DOHH2 (cell line): ENCODE results near the gene CMTR1.

Experiments
- H3F3A ChIP-seq: fragments of 200-600 bp; sonication (generic), shearing (Covaris generic); 2 replicates; pipeline ENCODE4 v1.6.0; 2016; ENCODE audit warnings: antibody characterized with exemption, mild to moderate bottlenecking; ENCODE audit not compliant: control insufficient read depth, insufficient read depth
- H3K27ac ChIP-seq: fragments of 200-600 bp; sonication (generic); 2 replicates; pipeline ENCODE4 v1.5.1; 2014; ENCODE audit warnings: low read depth, mild to moderate bottlenecking, low read length, moderate library complexity
- H3K27me3 ChIP-seq: fragments of 200-600 bp; sonication (generic); 2 replicates; pipeline ENCODE4 v1.6.1; 2014; ENCODE audit warnings: mild to moderate bottlenecking, low read length, mixed read lengths; ENCODE audit not compliant: control insufficient read depth
- H3K36me3 ChIP-seq: fragments of 200-600 bp; sonication (generic); 2 replicates; pipeline ENCODE4 v1.6.1; 2014; ENCODE audit warnings: mild to moderate bottlenecking, low read length, moderate library complexity, mixed read lengths; ENCODE audit not compliant: control insufficient read depth
- H3K4me1 ChIP-seq: fragments of 200-600 bp; sonication (generic); 2 replicates; pipeline ENCODE4 v1.6.1; 2014; ENCODE audit warnings: mild to moderate bottlenecking, low read length, mixed read lengths; ENCODE audit not compliant: control insufficient read depth
- H3K4me2 ChIP-seq: fragments of 200-600 bp; sonication (generic); 2 replicates; pipeline ENCODE4 v1.6.0; 2014; ENCODE audit warnings: mild to moderate bottlenecking, low read length, moderate library complexity
- H3K4me3 ChIP-seq: fragments of 200-600 bp; sonication (generic); 2 replicates; pipeline ENCODE4 v1.5.1; 2014; ENCODE audit warnings: mild to moderate bottlenecking, low read length, mixed read lengths
- H3K79me2 ChIP-seq: fragments of 200-600 bp; sonication (generic); 2 replicates; pipeline ENCODE4 v1.6.1; 2014; ENCODE audit warnings: mild to moderate bottlenecking, low read length, mixed read lengths; ENCODE audit not compliant: control insufficient read depth
- H3K9me2 ChIP-seq: fragments of 200-600 bp; sonication (generic); replicated peaks from 2 replicates; pipeline ENCODE4 v1.6.1; 2014; ENCODE audit warnings: mild to moderate bottlenecking, low read length, mixed read lengths; ENCODE audit not compliant: control insufficient read depth
- H3K9me3 ChIP-seq: fragments of 200-600 bp; sonication (generic); 2 replicates; pipeline ENCODE4 v1.6.1; 2014; ENCODE audit warnings: antibody characterized with exemption, low read length, mixed read lengths; ENCODE audit not compliant: control insufficient read depth, insufficient read depth
- H4K20me1 ChIP-seq: fragments of 200-600 bp; sonication (generic); 2 replicates; pipeline ENCODE4 v1.6.0; 2014; ENCODE audit warnings: low read depth, mild to moderate bottlenecking, antibody characterized with exemption, low read length, moderate library complexity; ENCODE audit not compliant: control insufficient read depth, insufficient read depth
- EZH2phosphoT487 ChIP-seq: fragments of 200-600 bp; sonication (generic); IDR thresholded peaks from 2 replicates; pipeline ENCODE4 v1.6.1; 2017; ENCODE audit warnings: borderline replicate concordance, mild to moderate bottlenecking, antibody characterized with exemption, low read length, moderate library complexity, mixed read lengths
- TF ChIP-seq, protein P1 (sequence below): fragments of 200-600 bp; sonication (generic); IDR thresholded peaks from one replicate; pipeline ENCODE4 v1.5.1; 2014; ENCODE audit warnings: antibody characterized with exemption, mild to moderate bottlenecking, low read depth, low read length; ENCODE audit not compliant: poor library complexity, severe bottlenecking

CMTR1 gene

GRCh38 chr6:37474316-37474715 lies 41.3 kb downstream of the CMTR1 start:
- H3K27ac ChIP-seq: no peak overlapping the region
- H3K4me1 ChIP-seq: no peaks in the 10 kb centered on the region
- no peak overlapping the region for H3K4me3 ChIP-seq
- H3K9me3 ChIP-seq: no peaks in the 10 kb centered on the region
- H3K27me3 ChIP-seq: no peaks in the 10 kb centered on the region
- H4K20me1 ChIP-seq: no peaks in the 10 kb centered on the region
- no peaks in the 10 kb centered on the region for H3K9me2 ChIP-seq
- H3F3A ChIP-seq: no peaks in the 10 kb centered on the region
- peaks cover 54% of the 10 kb centered on the region for H3K36me3 ChIP-seq
- no peaks in the 10 kb centered on the region for H3K79me2 ChIP-seq
- TF ChIP-seq, protein P1, sequence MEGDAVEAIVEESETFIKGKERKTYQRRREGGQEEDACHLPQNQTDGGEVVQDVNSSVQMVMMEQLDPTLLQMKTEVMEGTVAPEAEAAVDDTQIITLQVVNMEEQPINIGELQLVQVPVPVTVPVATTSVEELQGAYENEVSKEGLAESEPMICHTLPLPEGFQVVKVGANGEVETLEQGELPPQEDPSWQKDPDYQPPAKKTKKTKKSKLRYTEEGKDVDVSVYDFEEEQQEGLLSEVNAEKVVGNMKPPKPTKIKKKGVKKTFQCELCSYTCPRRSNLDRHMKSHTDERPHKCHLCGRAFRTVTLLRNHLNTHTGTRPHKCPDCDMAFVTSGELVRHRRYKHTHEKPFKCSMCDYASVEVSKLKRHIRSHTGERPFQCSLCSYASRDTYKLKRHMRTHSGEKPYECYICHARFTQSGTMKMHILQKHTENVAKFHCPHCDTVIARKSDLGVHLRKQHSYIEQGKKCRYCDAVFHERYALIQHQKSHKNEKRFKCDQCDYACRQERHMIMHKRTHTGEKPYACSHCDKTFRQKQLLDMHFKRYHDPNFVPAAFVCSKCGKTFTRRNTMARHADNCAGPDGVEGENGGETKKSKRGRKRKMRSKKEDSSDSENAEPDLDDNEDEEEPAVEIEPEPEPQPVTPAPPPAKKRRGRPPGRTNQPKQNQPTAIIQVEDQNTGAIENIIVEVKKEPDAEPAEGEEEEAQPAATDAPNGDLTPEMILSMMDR: no peak
- no peak for TF ChIP-seq EZH2phosphoT487
- H3K4me2 ChIP-seq: no peak overlapping the region

DNA sequence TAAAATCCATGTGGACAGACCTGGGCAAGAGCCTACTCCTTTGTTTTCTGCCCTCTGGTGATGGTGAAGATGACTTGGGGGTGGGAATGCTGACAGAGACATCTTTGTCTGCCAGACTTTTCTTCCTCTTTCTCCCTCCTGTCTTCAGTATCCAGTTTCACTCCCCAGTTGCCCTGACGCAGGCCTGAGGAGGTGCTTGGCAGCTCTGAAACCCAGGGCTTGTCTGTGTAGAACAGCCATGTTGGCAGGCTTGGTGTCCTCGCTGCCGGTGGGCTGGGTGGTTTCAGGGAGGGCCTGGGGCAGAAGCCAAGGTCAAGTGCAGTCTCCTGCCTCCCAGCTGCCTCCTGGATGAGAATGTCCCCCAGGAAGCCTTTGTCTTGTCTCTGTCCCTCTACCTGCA lies 44.2 kb downstream of the CMTR1 start:
- TF ChIP-seq, protein P1: no peak
- TF ChIP-seq EZH2phosphoT487: no peak

GRCh38 chr6:37477656-37478435 lies 44.8 kb downstream of the CMTR1 start:
- Histone ChIP-seq H3K9me2 (no peaks in the 10 kb centered on the region), H4K20me1 (no peaks in the 10 kb centered on the region), H3K27ac (no peak overlapping the region), H3K4me3 (no peak overlapping the region), H3K79me2 (no peaks in the 10 kb centered on the region), H3F3A (no peaks in the 10 kb centered on the region), H3K4me1 (no peaks in the 10 kb centered on the region), H3K27me3 (no peaks in the 10 kb centered on the region), H3K4me2 (no peak overlapping the region), H3K9me3 (no peaks in the 10 kb centered on the region), H3K36me3 (peaks cover 58% of the 10 kb centered on the region)
- TF ChIP-seq EZH2phosphoT487: no peak
- TF ChIP-seq, protein P1: no peak

More for the DNA sequence above, 44.2 kb downstream of the CMTR1 start:
- H4K20me1 ChIP-seq: no peaks in the 10 kb centered on the region
- peaks cover 57% of the 10 kb centered on the region for H3K36me3 ChIP-seq
- H3K27me3 ChIP-seq: no peaks in the 10 kb centered on the region
- no peak overlapping the region for H3K27ac ChIP-seq
- no peaks in the 10 kb centered on the region for H3F3A ChIP-seq
- no peaks in the 10 kb centered on the region for H3K9me2 ChIP-seq
- H3K4me3 ChIP-seq: no peak overlapping the region
- no peaks in the 10 kb centered on the region for H3K79me2 ChIP-seq
- H3K4me2 ChIP-seq: no peak overlapping the region
- H3K9me3 ChIP-seq: no peaks in the 10 kb centered on the region
- no peaks in the 10 kb centered on the region for H3K4me1 ChIP-seq
